Right ventricle myocardium inferior (tissue), 1 donor: ENCODE data around the gene DENND4C. TPM values are rescaled to one million over a fixed set of nuclear protein-coding genes. Genes with fewer than 3 reads are reported as not detected.
"Not testable (repeated sequence)": the region's sequence is repeated elsewhere in the genome, so short reads cannot be mapped to it uniquely, and the experiment has no call there.

Experiments
- ATAC-seq: fragments of 200-7000 bp; cut with Tn5 transposase; one replicate; pipeline ENCODE4 v1.9.1; 2020; ENCODE audit warnings: mild to moderate bottlenecking, moderate library complexity
- DNase-seq: peaks from one replicate; pipeline ENCODE4 v3.0.0; 2021; ENCODE audit errors: missing footprints
- intact Hi-C: fragments of 100-400 bp; cut with DNase I; formaldehyde crosslinking; loops from one replicate; pipeline ENCODE4 v1.11.0; 2022
- total RNA-seq: library from RNA; stranded (reverse); fragmentation: NEBNext Ultra II Directional; extraction: Animal tissue kit (Norgen Biotek cat#: 25700); gene quantifications from one replicate; pipeline ENCODE4 v1.2.1, GENCODE V29; 2021
- donor health status: DM: no; HTN: yes; CAD: no; lungs with severe emphysema.

The DENND4C gene
- total RNA-seq, 1 donor from 2014 or later, result 22.0 TPM

DNA sequence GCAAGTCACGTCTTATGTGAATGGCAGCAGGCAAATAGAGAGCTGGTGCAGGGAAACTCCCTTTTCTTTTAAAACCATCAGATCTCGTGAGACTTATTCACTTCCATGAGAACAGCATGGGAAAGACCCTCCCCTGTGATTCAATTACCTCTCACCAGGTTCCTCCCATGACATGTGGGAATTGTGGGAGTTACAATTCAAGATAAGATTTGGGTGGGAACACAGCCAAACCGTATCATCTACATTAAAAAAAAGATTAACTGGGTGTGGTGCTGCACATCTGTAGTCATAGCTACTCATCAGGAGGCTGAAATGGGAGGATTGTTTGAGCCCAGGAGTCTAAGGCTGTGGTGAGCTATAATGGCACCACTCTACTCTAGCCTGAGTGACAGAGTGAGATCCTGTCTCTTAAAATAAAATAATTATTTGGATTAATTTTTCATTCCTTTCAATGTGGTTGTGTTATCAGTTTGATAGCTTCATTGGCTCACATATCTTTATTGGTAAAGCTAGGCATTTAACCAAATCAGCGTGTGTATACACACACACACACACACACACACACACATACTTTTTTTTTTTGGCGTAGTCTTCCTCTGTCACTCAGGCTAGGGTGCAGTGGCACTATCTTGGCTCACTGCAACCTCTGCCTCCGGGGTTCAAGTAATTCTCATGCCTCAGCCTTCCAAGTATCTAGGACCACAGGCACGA lies 21.8 kb downstream of the DENND4C start:
- ATAC-seq (peak; percentile 20), DNase-seq (no peak)
- intact Hi-C loops, result no loop called here

DNA sequence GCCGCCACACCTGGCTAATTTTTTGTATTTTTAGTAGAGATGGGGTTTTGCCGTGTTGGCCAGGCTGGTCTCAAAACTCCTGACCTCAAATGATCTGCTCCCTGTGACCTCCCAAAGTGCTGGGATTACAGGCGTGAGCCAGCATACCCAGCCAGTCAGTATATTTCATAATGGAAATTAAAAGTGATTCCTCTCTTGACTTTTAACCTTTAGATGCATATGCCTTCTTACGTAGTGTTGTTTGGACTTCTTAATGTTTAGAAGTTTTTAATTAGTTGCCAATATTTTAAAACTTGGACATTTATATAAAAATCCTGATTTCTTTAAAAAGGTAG lies 22.4 kb downstream of the DENND4C start:
- intact Hi-C loops, result no loop called here
- ATAC-seq, result peak; percentile 44

DNA sequence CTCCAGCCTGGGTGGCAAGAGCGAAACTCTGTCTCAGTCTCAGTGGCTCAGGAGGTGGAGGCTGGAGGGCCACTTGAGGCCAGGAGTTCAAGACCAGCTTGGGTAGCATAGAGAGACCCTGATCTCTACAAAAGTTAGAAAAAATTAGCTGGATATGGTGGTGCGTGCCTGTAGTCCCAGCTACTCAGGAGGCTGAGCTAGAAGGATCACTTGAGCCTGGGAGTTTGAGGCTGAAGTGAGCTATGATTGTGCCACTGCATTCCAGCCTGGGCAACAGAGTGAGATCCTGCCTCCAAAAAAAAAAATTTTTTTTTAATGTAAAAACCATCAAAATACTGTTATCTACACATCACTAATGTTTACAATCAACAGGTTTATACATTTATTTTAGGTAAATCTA lies 24.6 kb downstream of the DENND4C start:
- no peak for ATAC-seq
- no peak for DNase-seq
- intact Hi-C loops, result no loop called here

More for the DNA sequence above, 22.4 kb downstream of the DENND4C start:
- DNase-seq, result no peak

DNA sequence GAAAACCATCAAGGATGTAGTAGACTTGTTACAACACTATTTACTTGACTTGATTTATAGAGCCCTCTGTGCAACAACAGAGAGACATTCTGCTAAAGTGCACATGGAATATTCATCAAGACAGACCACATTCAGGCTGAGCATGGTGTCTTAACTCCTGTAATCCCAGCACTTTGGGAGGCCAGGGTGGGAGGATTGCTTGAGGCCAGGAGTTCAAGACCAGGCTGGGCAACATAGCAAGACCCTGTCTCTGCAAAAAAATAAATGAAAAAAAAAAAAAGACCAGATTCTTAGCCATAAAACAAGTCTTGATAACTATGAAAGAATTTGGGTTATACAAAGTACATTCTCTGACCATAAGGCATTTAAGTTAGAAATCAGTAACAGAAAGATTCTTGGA lies 25.3 kb downstream of the DENND4C start:
- DNase-seq (no peak), ATAC-seq (no peak)
- intact Hi-C loops, result no loop called here

DNA sequence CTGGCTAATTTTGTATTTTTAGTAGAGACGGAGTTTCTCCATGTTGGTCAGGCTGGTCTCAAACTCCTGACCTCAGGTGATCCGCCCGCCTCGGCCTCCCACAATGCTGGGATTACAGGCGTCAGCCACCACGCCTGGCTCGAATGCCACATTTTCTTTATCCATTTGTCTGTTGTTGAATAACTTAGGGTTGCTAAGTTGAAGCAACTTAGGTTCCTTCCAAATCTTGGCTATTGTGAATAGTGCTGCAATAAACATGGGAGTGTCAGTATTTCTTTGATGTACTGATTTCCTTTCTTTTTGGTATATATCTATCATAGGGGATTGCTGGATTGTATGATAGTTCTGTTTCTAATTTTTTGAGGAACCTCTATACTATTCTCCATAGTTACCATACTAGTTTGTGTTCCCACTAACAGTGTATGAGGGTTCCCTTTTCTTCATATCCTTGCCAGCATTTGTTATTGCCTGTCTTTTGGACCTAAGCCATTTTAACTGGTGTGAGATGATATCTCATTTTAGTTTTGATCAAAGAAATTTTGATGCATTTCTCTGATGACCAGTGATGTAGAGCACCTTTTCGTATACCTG lies 29.3 kb downstream of the DENND4C start:
- DNase-seq, intact Hi-C loops: not testable (repeated sequence)
- peak; percentile 54 for ATAC-seq

DNA sequence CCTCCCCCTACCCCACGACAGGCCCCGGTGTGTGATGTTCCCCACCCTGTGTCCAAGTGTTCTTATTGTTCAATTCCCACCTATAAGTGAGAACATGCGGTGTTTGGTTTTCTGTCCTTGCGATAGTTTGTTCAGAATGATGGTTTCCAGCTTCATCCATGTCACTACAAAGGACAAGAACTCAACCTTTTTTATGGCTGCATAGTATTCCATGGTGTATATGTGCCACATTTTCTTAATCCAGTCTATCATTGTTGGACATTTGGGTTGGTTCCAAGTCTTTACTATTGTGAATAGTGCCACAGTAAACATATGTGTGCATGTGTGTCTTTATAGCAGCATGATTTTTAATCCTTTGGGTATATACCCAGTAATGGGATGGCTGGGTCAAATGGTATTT lies 35.1 kb downstream of the DENND4C start:
- DNase-seq, ATAC-seq, intact Hi-C loops: not testable (repeated sequence)

DNA sequence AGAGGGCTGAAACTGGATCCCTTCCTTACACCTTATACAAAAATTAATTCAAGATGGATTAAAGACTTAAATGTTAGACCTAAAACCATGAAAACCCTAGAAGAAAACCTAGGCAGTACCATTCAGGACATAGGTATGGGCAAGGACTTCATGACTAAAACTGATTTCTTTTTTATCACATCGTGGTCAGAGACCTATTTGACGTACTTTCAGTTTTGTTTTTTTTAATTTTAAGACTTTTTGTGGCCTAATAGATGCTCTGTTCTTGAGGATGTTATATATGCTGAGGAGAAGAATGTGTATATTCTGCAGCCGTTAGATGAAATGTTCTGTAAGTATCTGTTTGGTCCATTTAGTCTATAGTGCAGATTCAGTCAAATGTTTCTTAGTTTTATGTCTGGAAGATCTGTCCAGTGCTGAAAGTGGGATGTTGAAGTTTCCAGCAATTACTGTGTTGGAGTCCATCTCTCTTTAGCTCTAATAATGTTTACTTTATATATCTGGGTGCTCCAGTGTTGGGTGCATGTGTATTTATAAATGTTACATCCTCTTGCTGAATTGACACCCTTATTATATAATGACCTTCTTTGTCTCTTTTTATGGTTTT lies 36.4 kb downstream of the DENND4C start:
- intact Hi-C loops, ATAC-seq, DNase-seq: not testable (repeated sequence)

DNA sequence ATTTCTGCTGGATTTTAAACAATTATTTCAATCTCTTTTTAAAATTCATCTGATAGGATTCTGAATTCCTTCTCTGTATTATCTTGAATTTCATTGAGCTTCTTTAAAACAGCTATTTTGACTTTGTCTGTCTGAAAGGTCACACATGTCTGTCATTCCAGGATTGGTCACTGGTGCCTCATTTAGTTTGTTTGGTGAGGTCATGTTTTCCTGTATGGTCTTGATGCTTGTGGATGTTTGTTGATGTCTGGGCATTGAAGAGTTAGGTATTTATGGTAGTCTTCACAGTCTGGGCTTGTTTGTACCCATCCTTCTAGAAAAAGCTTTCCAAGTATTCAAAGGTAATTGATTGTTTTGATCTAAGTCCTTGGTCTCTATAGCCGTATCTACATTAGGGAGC lies 39.1 kb downstream of the DENND4C start:
- ATAC-seq (no peak), DNase-seq (no peak)
- intact Hi-C loops, result no loop called here

DNA sequence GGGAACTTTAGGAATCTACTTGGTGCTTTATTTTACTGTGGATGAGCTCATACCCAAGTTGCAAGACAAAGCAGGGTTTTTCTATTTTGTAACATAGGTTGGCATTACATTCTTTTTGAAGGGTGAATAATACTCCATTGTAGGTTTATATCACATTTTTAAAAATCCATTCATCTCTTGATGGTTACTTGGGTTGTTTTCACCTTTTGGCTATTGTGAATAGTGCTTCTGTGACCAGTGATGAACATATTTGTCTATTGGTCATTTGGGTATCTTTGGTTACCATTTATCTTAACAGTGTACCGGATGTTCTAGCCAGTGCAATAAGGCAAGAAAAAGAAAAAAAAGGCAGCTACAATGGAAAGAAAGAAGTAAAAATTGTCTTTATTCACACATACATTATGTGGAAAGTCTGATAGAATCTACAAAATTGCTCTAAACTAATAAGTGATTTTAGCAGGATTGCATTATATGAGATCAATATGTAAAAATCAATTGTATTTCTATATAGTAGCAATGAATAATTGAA lies 40.0 kb downstream of the DENND4C start:
- no peak for ATAC-seq
- intact Hi-C loops, result no loop called here

DNA sequence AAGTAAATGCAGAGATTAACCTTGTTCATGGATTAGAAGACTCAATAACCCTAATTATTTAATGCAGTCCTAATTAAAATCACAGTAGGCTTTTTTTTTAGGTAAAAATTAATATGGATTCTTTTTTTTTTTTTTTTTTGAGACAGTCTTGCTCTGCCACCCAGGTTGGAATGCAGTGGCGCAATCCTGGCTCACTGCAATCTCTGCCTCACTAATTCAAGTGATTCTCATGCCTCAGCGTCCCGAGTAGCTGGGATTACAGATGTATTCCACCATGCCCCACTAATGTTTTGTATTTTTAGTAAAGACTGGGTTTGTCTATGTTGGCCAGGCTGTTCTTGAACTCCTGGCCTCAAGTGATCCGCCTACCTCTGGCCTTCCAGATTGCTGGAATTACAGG lies 40.6 kb downstream of the DENND4C start:
- ATAC-seq (no peak), DNase-seq (no peak)
- intact Hi-C loops, result no loop called here

More for the DNA sequence above, 40.0 kb downstream of the DENND4C start:
- DNase-seq, result no peak

DNA sequence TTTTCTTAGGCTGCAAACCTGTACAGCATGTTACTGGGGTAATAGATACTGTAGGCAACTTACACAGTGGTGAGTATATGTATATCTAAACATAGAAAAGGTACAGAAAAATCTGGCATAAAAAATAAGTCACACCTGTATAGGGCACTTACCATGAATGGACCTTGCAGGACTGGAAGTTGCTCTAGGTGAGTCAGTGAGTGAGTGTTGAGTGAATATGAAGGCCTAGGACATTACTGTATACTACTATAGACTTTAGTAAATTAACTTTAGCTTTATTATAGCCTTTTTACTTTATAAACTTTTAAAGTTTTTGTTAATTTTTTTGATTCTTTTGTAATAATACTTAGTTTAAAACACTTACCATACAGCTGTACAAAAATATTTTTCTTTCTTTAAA lies 51.3 kb downstream of the DENND4C start:
- intact Hi-C loops, result no loop called here

DNA sequence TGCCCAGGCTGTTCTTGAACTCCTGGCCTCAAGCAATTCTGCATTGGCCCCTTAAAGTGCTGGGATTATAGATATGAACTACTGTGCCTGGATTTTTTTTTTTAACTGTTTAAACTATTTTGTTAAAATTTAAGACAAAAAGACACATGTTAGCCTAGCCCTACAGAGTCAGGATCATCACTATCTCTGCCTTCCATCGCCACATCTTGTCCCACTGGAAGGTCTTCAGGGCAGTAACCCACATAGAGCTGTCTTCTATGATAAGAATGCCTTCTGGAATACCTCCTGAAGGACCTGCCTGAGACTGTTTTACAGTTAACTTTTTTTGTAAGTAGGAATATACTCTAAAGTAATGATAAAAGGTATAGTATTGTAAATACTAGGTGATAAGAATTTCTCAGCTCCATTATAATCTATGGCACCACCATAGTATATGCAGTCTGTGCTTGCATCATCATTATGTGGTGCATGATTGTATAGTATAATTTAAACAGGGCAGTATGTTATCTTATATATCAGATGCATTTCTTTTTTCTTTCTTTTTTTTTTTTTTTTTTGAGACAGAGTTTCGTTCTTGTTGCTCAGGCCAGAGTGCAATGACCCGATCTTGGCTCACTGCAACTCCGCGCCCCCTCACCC lies 52.7 kb downstream of the DENND4C start:
- DNase-seq, result no peak
- intact Hi-C loops, result no loop called here
- ATAC-seq, result no peak

More for the DNA sequence above, 51.3 kb downstream of the DENND4C start:
- DNase-seq, result no peak
- ATAC-seq, result no peak

DNA sequence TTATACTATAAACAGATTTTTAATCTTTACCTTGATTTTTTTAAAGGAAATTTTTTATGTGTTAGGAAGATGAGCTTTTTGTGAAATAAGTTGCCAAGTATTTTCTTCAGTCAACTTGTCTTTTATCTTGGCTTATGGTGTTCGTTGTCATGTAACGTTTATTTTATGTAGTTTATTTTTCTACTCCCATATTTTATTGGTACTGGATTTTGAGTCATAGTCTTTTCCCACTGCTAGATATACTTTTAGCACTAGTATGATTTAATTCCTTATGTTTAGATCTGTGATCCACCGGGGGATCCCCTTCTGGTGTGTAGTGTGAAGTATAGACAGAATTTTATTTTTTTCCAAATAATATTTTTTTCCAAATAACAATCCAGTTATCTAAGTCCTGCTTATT lies 54.2 kb downstream of the DENND4C start:
- no peak for DNase-seq
- ATAC-seq, result no peak
- intact Hi-C loops, result no loop called here

DNA sequence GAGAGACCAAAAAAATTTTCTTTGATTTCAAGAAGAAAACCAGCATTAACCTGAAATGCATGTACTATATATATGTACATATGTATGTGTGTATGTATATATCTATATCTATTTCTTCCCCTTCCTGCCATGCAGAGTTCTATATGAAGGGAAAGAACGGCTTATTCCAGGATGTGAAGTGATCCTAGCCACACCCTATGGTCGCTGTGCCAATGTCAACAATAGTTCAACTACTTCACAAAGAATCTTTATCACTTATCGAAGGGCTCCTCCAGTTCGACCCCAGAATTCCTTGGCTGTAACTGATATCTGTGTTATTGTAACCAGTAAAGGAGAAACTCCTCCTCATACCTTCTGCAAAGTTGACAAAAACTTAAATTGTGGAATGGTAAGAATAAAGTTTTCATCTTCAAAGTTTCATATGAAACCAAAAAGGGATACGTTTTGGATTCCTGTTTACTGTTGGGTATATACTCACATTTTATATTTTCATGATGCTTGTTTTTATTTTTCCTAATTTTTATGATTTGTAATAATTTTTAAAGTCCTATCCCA lies 56.2 kb downstream of the DENND4C start:
- DNase-seq (no peak), ATAC-seq (no peak)
- intact Hi-C loops, result no loop called here

DNA sequence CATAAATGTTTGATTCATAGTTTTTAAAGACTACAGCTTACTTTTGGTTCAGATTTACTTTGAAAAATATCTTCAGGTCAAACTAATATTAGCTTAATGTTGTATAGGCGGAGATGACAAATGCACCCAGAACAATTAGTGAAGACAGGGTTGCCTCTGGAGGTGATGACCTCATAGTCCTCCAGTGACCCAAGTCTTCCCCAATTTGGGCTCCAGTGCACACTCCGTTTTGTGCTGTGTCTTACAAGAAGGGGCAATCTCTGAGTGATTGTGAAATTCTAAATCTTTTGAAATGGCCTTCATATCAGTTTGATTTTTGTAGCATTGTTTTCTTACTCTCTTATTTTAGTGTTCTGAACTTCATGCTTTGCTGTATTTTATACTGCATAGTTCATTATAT lies 57.6 kb downstream of the DENND4C start:
- ATAC-seq (no peak), DNase-seq (no peak)
- intact Hi-C loops, result no loop called here

DNA sequence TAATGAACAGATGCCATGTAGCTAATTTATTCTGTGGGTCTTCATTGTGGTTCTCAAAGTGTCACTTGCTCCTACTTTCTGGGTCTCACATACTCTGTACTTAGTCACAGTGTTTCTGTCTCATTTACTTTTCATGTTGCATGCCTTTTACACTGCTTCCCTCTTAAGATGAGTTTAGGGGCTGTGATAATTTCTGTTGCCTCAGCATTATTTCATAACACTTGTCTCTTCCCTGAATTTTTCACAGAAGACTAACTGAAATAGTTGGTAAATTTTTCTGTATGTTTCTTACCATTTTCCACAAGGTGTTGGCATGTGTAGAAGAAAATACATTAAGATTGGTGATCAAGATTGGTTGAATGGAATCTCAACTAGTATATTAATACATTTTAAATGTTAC lies 59.6 kb downstream of the DENND4C start:
- ATAC-seq, result no peak
- intact Hi-C loops, result loop anchor here (5.0 kb wide), 1 partner anchor 58 kb away; the partner anchor contains the start of gene DENND4C
- DNase-seq, result no peak

DNA sequence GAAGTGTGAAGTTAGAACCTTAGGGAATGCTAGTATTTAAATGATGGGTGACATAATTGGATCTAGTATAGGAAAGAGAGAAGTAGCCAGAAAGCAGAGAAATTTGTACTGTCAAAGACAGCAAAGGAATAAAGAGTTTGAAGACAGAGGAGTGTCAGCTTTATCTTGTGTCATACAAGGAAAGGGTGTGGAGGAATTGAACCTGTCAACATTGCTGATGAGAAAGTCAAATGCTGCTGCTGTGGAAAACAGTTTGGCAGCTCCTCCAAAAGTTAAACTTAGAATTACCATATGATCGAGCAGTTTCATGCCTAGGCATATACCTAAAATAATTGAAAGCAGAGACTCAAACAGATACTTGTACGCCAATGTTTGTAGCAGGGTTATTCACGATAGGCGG lies 63.7 kb downstream of the DENND4C start:
- peak; percentile 74 for ATAC-seq
- no peak for DNase-seq
- intact Hi-C loops, result loop anchor here (5.0 kb wide), 1 partner anchor 62 kb away; the partner anchor contains the start of gene DENND4C

DNA sequence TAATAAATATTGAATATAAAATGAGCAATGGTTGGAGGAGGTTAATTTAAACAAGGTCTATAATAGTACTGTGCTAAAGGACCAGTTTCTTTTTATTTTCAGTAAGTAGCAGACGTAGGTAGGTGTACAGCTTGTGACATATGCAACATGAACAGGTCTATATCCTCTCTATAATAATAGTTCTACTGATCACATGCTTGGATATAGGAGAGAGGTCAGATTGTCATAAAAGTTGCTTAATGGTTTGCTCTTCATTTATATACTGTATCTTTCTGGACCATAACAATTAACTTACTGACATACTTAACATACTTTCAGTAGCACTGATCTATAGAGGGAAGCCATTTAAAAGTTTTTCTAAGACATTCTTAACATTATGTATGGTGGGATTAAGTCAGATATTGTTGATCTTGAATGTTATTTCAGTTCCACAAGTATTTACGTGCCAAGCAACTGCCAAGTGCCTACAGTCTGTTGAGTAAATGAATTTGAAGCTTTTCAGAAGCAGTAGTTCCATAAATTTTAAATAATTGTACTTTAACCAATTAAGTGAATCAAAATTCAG lies 68.0 kb downstream of the DENND4C start:
- ATAC-seq (no peak), DNase-seq (no peak)
- intact Hi-C loops, result no loop called here

DNA sequence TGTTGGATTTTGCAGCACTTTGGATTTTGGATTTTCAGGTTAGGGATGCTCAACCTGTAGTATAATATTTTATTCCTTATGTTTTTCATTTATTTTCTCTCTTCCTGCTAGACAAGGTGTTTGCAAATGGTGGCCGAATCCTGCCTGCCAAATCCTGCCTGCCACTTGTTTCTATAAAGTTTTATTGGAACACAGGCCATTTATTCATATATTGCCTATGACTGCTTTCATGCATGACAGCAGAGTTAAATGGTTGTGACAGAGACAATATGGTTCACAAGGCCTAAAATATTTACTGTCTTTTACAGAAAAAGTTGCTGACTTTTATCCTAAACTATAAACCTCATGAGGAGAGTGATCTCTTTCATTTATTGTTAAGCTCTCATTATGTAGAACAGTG lies 72.7 kb downstream of the DENND4C start:
- intact Hi-C loops, result no loop called here
- ATAC-seq (no peak), DNase-seq (no peak)
